ENCODE measurements around the gene AGFG2. TPM values are rescaled to one million over a fixed set of nuclear protein-coding genes. Genes with fewer than 3 reads are reported as not detected.

The AGFG2 gene
- total RNA-seq, 8 experiments from 2014 or later, result 2.7 to 22.3 (median 7.5) TPM

DNA sequence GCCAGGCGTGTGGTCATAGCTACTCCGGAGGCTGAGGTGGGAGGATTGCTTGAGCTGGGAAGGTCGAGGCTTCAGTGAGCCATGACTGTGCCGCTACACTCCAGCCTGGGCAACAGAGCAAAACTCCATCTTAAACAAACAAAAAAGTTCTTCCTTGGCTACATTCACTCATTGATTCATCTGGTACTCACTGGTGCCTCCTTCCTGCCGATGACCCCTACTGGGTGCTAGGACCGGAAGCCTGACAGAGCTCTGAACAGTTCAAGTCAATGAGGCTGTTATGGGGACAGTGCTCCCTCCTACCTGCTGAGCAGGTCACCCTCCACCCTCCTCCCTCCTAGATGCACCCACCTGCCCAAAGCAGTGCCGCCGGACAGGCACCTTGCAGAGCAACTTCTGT, 68.1 kb downstream of the AGFG2 start:
- 67 to 96% (median 94%) methylated on average over 1 to 6 of the region's 8 CpGs; no CpG with 5 or more reads in 7 of the 10 experiments for WGBS, 10 experiments
- Histone ChIP-seq H3K4me3 (no peak overlapping the region), H3K27ac (no peak overlapping the region), H3K4me1 (replicated peaks in 1 of 2) (peaks cover 26 to 28% of the 10 kb centered on the region in 2 donors)
- ATAC-seq (replicated peaks in 6 of 8), result no peak
- in situ Hi-C loops (cut with MboI; ENCODE audit: low pct_unique_long_range_greater_than_20kb in 2 of 9, low sequenced_read_pairs in 9 of 9, unreplicated experiment in 9 of 9), result no loop called here

DNA sequence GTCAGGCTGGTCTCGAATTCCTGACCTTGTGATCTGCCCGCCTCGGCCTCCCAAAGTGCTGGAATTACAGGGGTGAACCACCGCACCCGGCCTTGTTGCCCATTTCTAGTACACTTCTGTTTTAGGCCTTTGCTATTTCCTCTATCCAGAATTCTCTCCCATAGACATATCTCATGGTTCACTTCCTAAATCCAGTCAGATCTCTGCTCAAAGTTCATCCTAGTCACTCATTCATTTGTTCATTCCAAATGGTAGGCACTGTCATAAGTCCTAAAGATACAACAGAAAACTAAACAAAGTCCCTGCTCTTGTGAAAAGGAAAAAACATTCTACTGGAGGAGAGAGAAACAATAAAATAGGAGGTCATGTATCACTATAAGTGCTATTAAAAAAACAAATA, 71.0 kb downstream of the AGFG2 start:
- Histone ChIP-seq H3K27ac (no peak overlapping the region), H3K4me1 (replicated peaks in 1 of 2) (peaks cover 8 to 11% of the 10 kb centered on the region in 2 donors), H3K4me3 (no peak overlapping the region)
- no peak for ATAC-seq (replicated peaks in 6 of 8)
- 82 to 100% (median 96%) methylated on average over 4 to 5 of the region's 5 CpGs; no CpG with 5 or more reads in 7 of the 10 experiments for WGBS, 10 experiments
- in situ Hi-C loops (cut with MboI; ENCODE audit: low pct_unique_long_range_greater_than_20kb in 2 of 9, low sequenced_read_pairs in 9 of 9, unreplicated experiment in 9 of 9), result no loop called here

DNA sequence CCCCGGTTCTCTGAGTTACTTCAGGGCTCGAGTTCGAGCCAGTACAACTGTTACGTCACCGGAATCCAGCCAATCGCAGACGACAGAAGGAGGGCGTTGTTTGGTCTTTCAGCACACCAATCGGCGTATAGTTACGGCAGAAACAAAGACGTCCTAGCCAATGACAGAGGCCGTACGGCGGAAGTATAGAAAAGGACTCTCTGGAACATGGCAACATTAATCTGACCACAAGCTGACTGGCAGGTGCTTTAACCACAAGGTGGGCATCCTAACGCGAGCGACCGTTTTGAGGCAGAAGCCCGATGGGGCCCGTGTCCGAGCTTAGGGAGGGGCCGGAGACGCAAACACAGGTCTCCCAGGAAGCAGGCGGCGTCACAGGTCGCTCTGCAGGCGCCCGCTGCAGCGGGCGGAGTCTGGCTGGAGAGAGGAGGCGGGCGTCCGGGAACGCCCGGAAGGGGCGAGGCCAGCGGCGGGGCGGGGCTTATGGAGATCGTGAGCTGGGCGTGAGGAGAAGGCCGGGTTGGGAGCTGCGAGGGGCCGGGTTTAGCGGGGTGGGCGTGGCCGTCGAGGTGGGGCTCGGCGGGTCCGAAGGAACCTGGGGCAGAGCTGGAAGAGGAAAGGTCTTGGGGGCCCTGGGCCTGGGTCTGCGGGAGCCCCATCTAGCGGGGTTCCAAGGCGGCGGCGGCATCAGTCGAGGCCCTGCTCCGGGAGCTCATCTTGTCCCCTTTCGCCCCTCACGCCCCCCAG, 73.2 kb downstream of the AGFG2 start, which contains the start of gene MOSPD3:
Gene MOSPD3 (plus strand): TSS at position 558 of the 747 bp plus-strand sequence. CDS start 252 bp downstream, outside the sequence.
- 0 to 2% (median 1%) methylated on average over 7 to 15 of the region's 61 CpGs; no CpG with 5 or more reads in 4 of the 10 experiments for WGBS, 10 experiments
- ATAC-seq (replicated peaks in 6 of 8), result peak; percentile 90 to 95 (median 94)
- H3K27ac ChIP-seq, result peak within 1 kb of the TSS; percentile 93 to 96
- H3K4me3 ChIP-seq, result peak within 1 kb of the TSS; percentile 65 to 95 (median 73)
- peaks cover 3% of the 10 kb centered on the region in 2 donors for H3K4me1 ChIP-seq (replicated peaks in 1 of 2)
- in situ Hi-C loops (cut with MboI; ENCODE audit: low pct_unique_long_range_greater_than_20kb in 2 of 9, low sequenced_read_pairs in 9 of 9, unreplicated experiment in 9 of 9), result no loop called here

DNA sequence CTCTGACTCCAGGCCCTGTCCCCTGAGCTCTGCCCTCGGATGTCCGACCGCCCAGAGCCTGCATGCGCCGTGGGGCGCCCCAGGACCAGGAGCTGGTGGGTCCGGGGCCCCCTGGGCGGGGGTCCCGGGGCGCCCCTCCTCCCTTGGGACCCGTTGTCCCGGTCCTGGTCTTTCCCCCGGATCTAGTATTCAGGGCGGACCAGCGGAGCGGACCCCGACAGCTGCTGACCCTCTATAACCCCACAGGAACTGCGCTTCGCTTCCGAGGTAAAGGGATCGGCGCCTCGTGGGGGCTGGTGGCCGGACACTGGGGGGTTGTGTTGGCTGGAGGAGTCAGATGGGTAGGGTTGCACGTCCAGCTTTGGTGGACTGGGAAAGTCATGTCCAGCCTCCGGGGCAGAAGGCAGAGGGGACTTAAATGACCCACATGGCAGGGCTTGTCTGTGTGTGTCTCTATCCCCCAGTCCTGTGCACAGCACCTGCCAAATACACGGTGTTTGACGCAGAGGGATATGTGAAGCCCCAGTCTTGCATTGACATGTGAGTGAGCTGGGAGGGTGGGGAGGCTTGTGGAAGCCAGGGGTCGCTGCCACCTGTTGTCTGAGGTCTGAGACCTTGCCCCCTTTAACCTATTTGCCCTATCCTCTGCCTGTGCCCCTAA, 73.9 kb downstream of the AGFG2 start:
- peak; percentile 1 to 20 (median 10) for ATAC-seq (replicated peaks in 6 of 8)
- Histone ChIP-seq H3K4me3 (peak overlapping the region; percentile 65 to 95 (median 73)), H3K27ac (peak overlapping the region; percentile 93 to 96), H3K4me1 (replicated peaks in 1 of 2) (peaks cover 3% of the 10 kb centered on the region in 2 donors)
- 0 to 50% (median 10%) methylated on average over 1 to 2 of the region's 29 CpGs; no CpG with 5 or more reads in 7 of the 10 experiments for WGBS, 10 experiments
- in situ Hi-C loops (cut with MboI; ENCODE audit: low pct_unique_long_range_greater_than_20kb in 2 of 9, low sequenced_read_pairs in 9 of 9, unreplicated experiment in 9 of 9), result no loop called here

DNA sequence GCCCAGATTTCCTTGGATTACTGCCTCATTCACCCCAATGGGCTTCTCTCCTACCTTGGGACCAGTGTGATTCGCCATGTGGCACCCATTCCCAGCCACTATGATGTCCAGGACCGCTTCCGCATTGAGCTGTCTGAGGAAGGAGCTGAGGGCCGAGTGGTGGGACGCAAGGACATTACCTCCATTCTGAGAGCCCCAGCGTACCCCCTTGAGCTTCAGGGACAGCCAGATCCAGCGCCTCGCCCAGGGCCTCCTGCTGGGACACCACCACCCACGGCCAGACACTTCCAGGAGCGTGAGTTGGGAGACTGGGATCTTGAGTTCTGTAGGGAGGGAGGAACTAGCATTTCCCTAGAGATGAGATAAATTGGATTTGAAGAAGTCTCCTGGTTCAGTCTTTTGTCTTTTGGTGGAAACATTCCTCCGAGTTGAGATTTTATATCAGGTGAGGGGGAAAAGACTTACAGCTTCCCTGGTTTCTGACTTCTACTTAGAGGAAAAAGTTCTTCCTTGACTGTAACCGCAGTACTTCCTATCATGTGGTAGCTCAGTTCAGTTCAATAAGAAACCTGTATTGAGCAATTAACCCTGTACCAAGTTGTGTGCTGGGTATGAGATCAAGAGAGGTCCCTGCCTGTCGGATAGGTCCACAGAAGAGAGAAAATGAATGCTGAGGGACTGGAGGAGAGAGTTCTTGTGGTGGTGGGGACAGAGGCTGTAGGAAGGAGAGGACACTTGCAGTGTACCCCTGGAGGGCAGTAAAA, 74.6 kb downstream of the AGFG2 start:
- ATAC-seq (replicated peaks in 6 of 8), result no peak

DNA sequence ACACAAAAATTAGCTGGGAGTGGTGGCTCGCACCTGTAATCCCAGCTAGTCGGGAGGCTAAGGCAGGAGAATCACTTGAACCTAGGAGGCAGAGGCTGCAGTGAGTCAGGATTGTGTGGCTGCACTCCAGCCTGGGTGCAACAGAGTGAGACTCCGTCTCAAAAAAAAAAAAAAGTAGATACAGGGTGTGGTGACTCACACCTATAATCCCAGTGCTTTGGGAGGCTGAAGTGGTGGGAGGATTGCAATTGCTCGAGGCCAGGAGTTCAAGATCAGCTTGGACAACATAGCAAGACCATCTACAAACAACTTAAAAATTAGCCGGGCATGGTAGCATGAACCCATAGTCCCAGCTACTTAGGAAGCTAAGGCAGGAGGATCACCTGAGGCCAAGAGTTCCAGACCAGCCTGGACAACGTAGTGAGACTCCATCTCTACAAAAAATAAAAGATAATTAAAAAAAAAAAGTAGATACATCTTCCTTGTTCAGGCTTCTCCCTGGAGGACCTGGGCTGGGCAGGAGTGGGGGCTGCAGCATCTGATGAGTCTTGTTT, 75.4 kb downstream of the AGFG2 start:
- WGBS, 10 experiments, result 60 to 100% (median 90%) methylated on average over 1 to 4 of the region's 6 CpGs; no CpG with 5 or more reads in 1 of the 10 experiments
- H3K4me1 ChIP-seq (replicated peaks in 1 of 2), result peaks cover 3% of the 10 kb centered on the region in 2 donors
- in situ Hi-C loops (cut with MboI; ENCODE audit: low pct_unique_long_range_greater_than_20kb in 2 of 9, low sequenced_read_pairs in 9 of 9, unreplicated experiment in 9 of 9), result no loop called here
- no peak overlapping the region for H3K4me3 ChIP-seq
- no peak overlapping the region for H3K27ac ChIP-seq
- no peak for ATAC-seq (replicated peaks in 6 of 8)

More for the DNA sequence above, 74.6 kb downstream of the AGFG2 start:
- in situ Hi-C loops (cut with MboI; ENCODE audit: low pct_unique_long_range_greater_than_20kb in 2 of 9, low sequenced_read_pairs in 9 of 9, unreplicated experiment in 9 of 9), result no loop called here
- peak overlapping the region; percentile 65 to 95 (median 73) for H3K4me3 ChIP-seq
- H3K4me1 ChIP-seq (replicated peaks in 1 of 2), result peaks cover 3% of the 10 kb centered on the region in 2 donors
- no peak overlapping the region for H3K27ac ChIP-seq
- WGBS, 10 experiments, result 81 to 100% (median 92%) methylated on average over 2 to 9 of the region's 13 CpGs; no CpG with 5 or more reads in 2 of the 10 experiments

Other genes starting within 250 kb of the AGFG2 start
- 1 to 10 TPM; 1.9 to 7.9 (median 4.1) TPM for gene SPDYE3, start 231.5 kb upstream of the AGFG2 start, total RNA-seq
- gene PILRB, start 181.1 kb upstream of the AGFG2 start, total RNA-seq, result 100 to 1,000 TPM in 1 of 8 experiments, 10 to 100 TPM in 7; 10.6 to 107 (median 19.6) TPM
- 1 to 10 TPM in 7 of 8 experiments, under 1 TPM in 1; 0.88 to 9.4 (median 3.0) TPM for gene PILRA, start 165.7 kb upstream of the AGFG2 start, total RNA-seq
- 10 to 100 TPM in 1 of 8 experiments, 1 to 10 TPM in 7; 2.2 to 12.3 (median 3.5) TPM for gene ZCWPW1, start 110.5 kb upstream of the AGFG2 start, total RNA-seq
- 10 to 100 TPM; 11.5 to 54.3 (median 29.1) TPM for gene MEPCE, start 109.4 kb upstream of the AGFG2 start, total RNA-seq
- 10 to 100 TPM; 11.5 to 38.3 (median 20.2) TPM for gene PPP1R35, start 102.7 kb upstream of the AGFG2 start, total RNA-seq
- gene SPACDR, start 74.9 kb upstream of the AGFG2 start, total RNA-seq, result 1 to 10 TPM in 2 of 8 experiments, under 1 TPM in 5, not detected in 1; 0.38 to 2.7 (median 0.81) TPM
- gene TSC22D4, start 60.0 kb upstream of the AGFG2 start, total RNA-seq, result 10 to 100 TPM in 7 of 8 experiments, 1 to 10 TPM in 1; 9.9 to 44.4 (median 22.0) TPM
- gene NYAP1, start 55.3 kb upstream of the AGFG2 start, total RNA-seq, result 10 to 100 TPM in 5 of 8 experiments, 1 to 10 TPM in 1, under 1 TPM in 2; 0.81 to 30.0 (median 14.4) TPM
- gene SAP25, start 34.7 kb downstream of the AGFG2 start, total RNA-seq, result 1 to 10 TPM in 4 of 8 experiments, under 1 TPM in 3, not detected in 1; 0.43 to 2.8 (median 1.0) TPM
- gene LRCH4, start 46.9 kb downstream of the AGFG2 start, total RNA-seq, result 10 to 100 TPM in 5 of 8 experiments, 1 to 10 TPM in 3; 9.1 to 24.3 (median 18.6) TPM
- 1 to 10 TPM in 3 of 8 experiments, under 1 TPM in 5; 0.25 to 1.9 (median 0.75) TPM for gene FBXO24, start 47.1 kb downstream of the AGFG2 start, total RNA-seq
- 100 to 1,000 TPM in 4 of 8 experiments, 10 to 100 TPM in 1, 1 to 10 TPM in 3; 3.0 to 369 (median 86.9) TPM for gene PCOLCE, start 63.2 kb downstream of the AGFG2 start, total RNA-seq
- 10 to 100 TPM in 7 of 8 experiments, 1 to 10 TPM in 1; 9.5 to 20.5 (median 15.2) TPM for gene MOSPD3, start 73.3 kb downstream of the AGFG2 start, total RNA-seq
- 1 to 10 TPM in 6 of 8 experiments, under 1 TPM in 2; 0.54 to 3.9 (median 2.5) TPM for gene TFR2, start 102.3 kb downstream of the AGFG2 start, total RNA-seq
- 10 to 100 TPM in 5 of 8 experiments, not detected in 3; 29.4 to 51.9 (median 38.1) TPM for gene ACTL6B, start 117.2 kb downstream of the AGFG2 start, total RNA-seq
- 100 to 1,000 TPM; 141 to 235 (median 188) TPM for gene GNB2, start 134.5 kb downstream of the AGFG2 start, total RNA-seq
- gene GIGYF1, start 155.0 kb downstream of the AGFG2 start, total RNA-seq, result 10 to 100 TPM; 10.6 to 40.7 (median 19.1) TPM
- 10 to 100 TPM; 32.0 to 59.6 (median 38.6) TPM for gene POP7, start 166.9 kb downstream of the AGFG2 start, total RNA-seq
- gene EPO, start 181.3 kb downstream of the AGFG2 start, total RNA-seq, result under 1 TPM in 1 of 8 experiments, not detected in 7; 0.11 TPM
- gene ZAN, start 194.4 kb downstream of the AGFG2 start, total RNA-seq, result under 1 TPM in 6 of 8 experiments, not detected in 2; 0.04 to 0.24 (median 0.14) TPM

Data from motor neuron (in vitro differentiated cells).